ENCODE data around the gene LMNA. TPM values are rescaled to one million over a fixed set of nuclear protein-coding genes. Genes with fewer than 3 reads are reported as not detected.
"Not testable (repeated sequence)": the region's sequence is repeated elsewhere in the genome, so short reads cannot be mapped to it uniquely, and the experiment has no call there.

Gene LMNA
- total and polyA plus RNA-seq, 2 donors (not counting 1 experiment from before 2014, with no cell fraction given), result 19.4 to 28.7 TPM

GRCh38 chr1:156121005-156121404 is 6.5 kb downstream of the LMNA start:
- H3K36me3 ChIP-seq (replicated peaks in 1 of 2; ENCODE audit: control extremely low read depth in 1 of 2, control insufficient read depth in 1 of 2, extremely low read depth in 1 of 2, insufficient read depth in 2 of 2, low read length in 1 of 2); H3K4me1 ChIP-seq (ENCODE audit: control insufficient read depth in 2 of 2, insufficient read depth in 2 of 2, low read length in 2 of 2); H3K4me3 ChIP-seq (ENCODE audit: control extremely low read depth in 1 of 5, extremely low read depth in 1 of 5, insufficient read depth in 1 of 5, low read depth in 2 of 5, low read length in 4 of 5); H3K9me3 Mint-ChIP-seq (ENCODE audit: insufficient read depth); H4K20me1 ChIP-seq (ENCODE audit: control insufficient read depth, insufficient read depth, low read length, poor library complexity, severe bottlenecking); H3K4me3 Mint-ChIP-seq; H3K27ac Mint-ChIP-seq; ATAC-seq (ENCODE audit: low read depth); H3K27ac ChIP-seq (ENCODE audit: low read length in 2 of 2); H3K4me2 ChIP-seq (replicated peaks; ENCODE audit: low read depth, low read length, poor library complexity, severe bottlenecking); intact Hi-C loops (cut with micrococcal nuclease); DNase-seq; H3K79me2 ChIP-seq (ENCODE audit: control insufficient read depth, insufficient read depth, low read length); H2AFZ ChIP-seq (ENCODE audit: insufficient read depth, low read depth, low read length, poor library complexity, severe bottlenecking); H3K9ac ChIP-seq (ENCODE audit: low read length); H3K9me3 ChIP-seq (ENCODE audit: control extremely low read depth in 1 of 3, control insufficient read depth in 2 of 3, insufficient read depth in 1 of 3, low read length in 2 of 3): not testable (repeated sequence)
- H3K27me3 Mint-ChIP-seq, result peaks cover 23% of the 10 kb centered on the region
- peaks cover 0 to 35% (median 6%) of the 10 kb centered on the region in 4 experiments for H3K27me3 ChIP-seq (replicated peaks in 1 of 4; ENCODE audit: control extremely low read depth in 1 of 4, control insufficient read depth in 3 of 4, insufficient read depth in 4 of 4, low read length in 3 of 4)
- WGBS (ENCODE audit: insufficient coverage), result no CpG with 5 or more reads among the region's 4 CpGs
- CTCF ChIA-PET, result interaction anchor here (0.7 to 28.7 kb wide), 4 partner anchors 8 to 104 kb away, joined by 3 to 970 read pairs (median 48); no protein-coding TSS in a partner anchor
- H3K4me1 Mint-ChIP-seq, result peaks cover 32% of the 10 kb centered on the region
- POLR2A ChIA-PET, result interaction anchor here (1.0 to 1.1 kb wide), 2 partner anchors 24 kb away, joined by 3 to 4 read pairs; no protein-coding TSS in a partner anchor

GRCh38 chr1:156121457-156121856 is 6.9 kb downstream of the LMNA start:
- ATAC-seq (ENCODE audit: low read depth) (no peak), DNase-seq (no peak)
- no peak overlapping the region for H3K4me3 Mint-ChIP-seq
- Histone ChIP-seq H4K20me1 (ENCODE audit: control insufficient read depth, insufficient read depth, low read length, poor library complexity, severe bottlenecking) (no peaks in the 10 kb centered on the region), H3K9me3 (ENCODE audit: control extremely low read depth in 1 of 3, control insufficient read depth in 2 of 3, insufficient read depth in 1 of 3, low read length in 2 of 3) (no peaks in the 10 kb centered on the region), H3K9ac (ENCODE audit: low read length) (no peak overlapping the region), H2AFZ (ENCODE audit: insufficient read depth, low read depth, low read length, poor library complexity, severe bottlenecking) (no peak overlapping the region), H3K4me2 (replicated peaks; ENCODE audit: low read depth, low read length, poor library complexity, severe bottlenecking) (no peak overlapping the region), H3K4me3 (ENCODE audit: control extremely low read depth in 1 of 5, extremely low read depth in 1 of 5, insufficient read depth in 1 of 5, low read depth in 2 of 5, low read length in 4 of 5) (no peak overlapping the region), H3K4me1 (ENCODE audit: control insufficient read depth in 2 of 2, insufficient read depth in 2 of 2, low read length in 2 of 2) (peaks cover 5 to 10% of the 10 kb centered on the region in 2 donors), H3K79me2 (ENCODE audit: control insufficient read depth, insufficient read depth, low read length) (no peaks in the 10 kb centered on the region), H3K36me3 (replicated peaks in 1 of 2; ENCODE audit: control extremely low read depth in 1 of 2, control insufficient read depth in 1 of 2, extremely low read depth in 1 of 2, insufficient read depth in 2 of 2, low read length in 1 of 2) (no peaks in the 10 kb centered on the region), H3K27ac (ENCODE audit: low read length in 2 of 2) (no peak overlapping the region), H3K27me3 (replicated peaks in 1 of 4; ENCODE audit: control extremely low read depth in 1 of 4, control insufficient read depth in 3 of 4, insufficient read depth in 4 of 4, low read length in 3 of 4) (peaks cover 0 to 35% (median 6%) of the 10 kb centered on the region in 4 experiments)
- peaks cover 19% of the 10 kb centered on the region for H3K27me3 Mint-ChIP-seq
- POLR2A ChIA-PET, result interaction anchor here (1.0 kb wide), 1 partner anchor 24 kb away, joined by 4 read pairs; no protein-coding TSS in a partner anchor
- no peak overlapping the region for H3K27ac Mint-ChIP-seq
- H3K4me1 Mint-ChIP-seq, result peaks cover 32% of the 10 kb centered on the region
- H3K9me3 Mint-ChIP-seq (ENCODE audit: insufficient read depth), result no peaks in the 10 kb centered on the region
- 94% methylated on average over 2 of the region's 4 CpGs for WGBS (ENCODE audit: insufficient coverage)
- CTCF ChIA-PET, result interaction anchor here (1.3 to 28.7 kb wide), 3 partner anchors 8 to 104 kb away, joined by 3 to 970 read pairs (median 89); no protein-coding TSS in a partner anchor
- TF ChIP-seq CTCF (IDR thresholded peaks at IDR 0.05) (no peak), EZH2 (IDR thresholded peaks at IDR 0.05; ENCODE audit: borderline replicate concordance, insufficient read depth, low read depth, low read length, poor library complexity, severe bottlenecking) (no peak)
- intact Hi-C loops (cut with micrococcal nuclease), result no loop called here
